Activated T-helper 17 cell treated with anti-CD3 and anti-CD28 coated beads, Interleukin-2, amount 50 U/mL, for 72 hours (primary cell): ENCODE data around the gene NEFH. TPM values are rescaled to one million over a fixed set of nuclear protein-coding genes. Genes with fewer than 3 reads are reported as not detected.

ENCODE experiments used
- ATAC-seq: fragments of 150-1000 bp; cut with Tn5 transposase; replicated peaks from 2 replicates; pipeline ENCODE4 v1.10.0; 2021; ENCODE audit warnings: mild to moderate bottlenecking, moderate library complexity
- H3K27ac Mint-ChIP-seq: one replicate; pipeline ENCODE4 v1.8.0; 2022; ENCODE audit warnings: mixed read lengths
- H3K27me3 Mint-ChIP-seq: one replicate; pipeline ENCODE4 v1.8.0; 2022; ENCODE audit warnings: mixed read lengths
- H3K36me3 Mint-ChIP-seq: one replicate; pipeline ENCODE4 v1.8.0; 2022; ENCODE audit warnings: low read depth, mild to moderate bottlenecking, mixed read lengths
- H3K4me1 Mint-ChIP-seq: one replicate; pipeline ENCODE4 v1.8.0; 2022; ENCODE audit warnings: mixed read lengths
- H3K4me3 Mint-ChIP-seq: one replicate; pipeline ENCODE4 v1.8.0; 2022; ENCODE audit warnings: mild to moderate bottlenecking, mixed read lengths
- H3K9me3 Mint-ChIP-seq: one replicate; pipeline ENCODE4 v1.8.0; 2022; ENCODE audit warnings: mixed read lengths
- total RNA-seq, 2 donors: library from RNA; stranded (reverse); gene quantifications; one replicate each; pipeline ENCODE4 v1.2.3, GENCODE V29; 2022

The NEFH gene
- total RNA-seq, 2 donors from 2014 or later: 1.3 to 2.9 TPM

- no peak overlapping the region for H3K4me3 Mint-ChIP-seq
- no peaks in the 10 kb centered on the region for H3K27me3 Mint-ChIP-seq
- no peak overlapping the region for H3K27ac Mint-ChIP-seq
- H3K36me3 Mint-ChIP-seq: no peaks in the 10 kb centered on the region
- no peaks in the 10 kb centered on the region for H3K4me1 Mint-ChIP-seq
- no peaks in the 10 kb centered on the region for H3K9me3 Mint-ChIP-seq
- ATAC-seq: no peak
Measured at GRCh38 chr22:29450222-29450621, 29.8 kb upstream of the NEFH start.

GRCh38 chr22:29451863-29452262 lies 28.2 kb upstream of the NEFH start:
- ATAC-seq: no peak
- no peak overlapping the region for H3K4me3 Mint-ChIP-seq

GRCh38 chr22:29454276-29454675 lies 25.7 kb upstream of the NEFH start:
- H3K27me3 Mint-ChIP-seq: no peaks in the 10 kb centered on the region
- H3K27ac Mint-ChIP-seq: no peak overlapping the region
- no peaks in the 10 kb centered on the region for H3K9me3 Mint-ChIP-seq
- H3K4me3 Mint-ChIP-seq: no peak overlapping the region
- ATAC-seq: no peak
- H3K36me3 Mint-ChIP-seq: no peaks in the 10 kb centered on the region
- H3K4me1 Mint-ChIP-seq: no peaks in the 10 kb centered on the region

More at GRCh38 chr22:29451863-29452262, 28.2 kb upstream of the NEFH start:
- Mint-ChIP-seq H3K36me3 (no peaks in the 10 kb centered on the region), H3K9me3 (no peaks in the 10 kb centered on the region), H3K27ac (no peak overlapping the region), H3K4me1 (no peaks in the 10 kb centered on the region), H3K27me3 (no peaks in the 10 kb centered on the region)

GRCh38 chr22:29456211-29456671 lies 23.8 kb upstream of the NEFH start:
- H3K4me1 Mint-ChIP-seq: no peaks in the 10 kb centered on the region
- H3K27ac Mint-ChIP-seq: no peak overlapping the region
- no peak overlapping the region for H3K4me3 Mint-ChIP-seq
- H3K36me3 Mint-ChIP-seq: no peaks in the 10 kb centered on the region
- H3K9me3 Mint-ChIP-seq: no peaks in the 10 kb centered on the region
- no peak for ATAC-seq
- H3K27me3 Mint-ChIP-seq: no peaks in the 10 kb centered on the region

- Mint-ChIP-seq H3K27ac (no peak overlapping the region), H3K36me3 (no peaks in the 10 kb centered on the region), H3K4me3 (no peak overlapping the region), H3K27me3 (no peaks in the 10 kb centered on the region), H3K4me1 (no peaks in the 10 kb centered on the region), H3K9me3 (no peaks in the 10 kb centered on the region)
- ATAC-seq: peak; percentile 32
Measured at GRCh38 chr22:29457730-29458129, 22.3 kb upstream of the NEFH start.

GRCh38 chr22:29458551-29458950 lies 21.5 kb upstream of the NEFH start:
- no peak for ATAC-seq
- Mint-ChIP-seq H3K27me3 (no peaks in the 10 kb centered on the region), H3K36me3 (no peaks in the 10 kb centered on the region), H3K4me3 (no peak overlapping the region), H3K27ac (no peak overlapping the region), H3K9me3 (no peaks in the 10 kb centered on the region), H3K4me1 (no peaks in the 10 kb centered on the region)

GRCh38 chr22:29459773-29460172 lies 20.2 kb upstream of the NEFH start:
- H3K4me3 Mint-ChIP-seq: no peak overlapping the region
- H3K36me3 Mint-ChIP-seq: no peaks in the 10 kb centered on the region
- no peaks in the 10 kb centered on the region for H3K9me3 Mint-ChIP-seq
- no peak overlapping the region for H3K27ac Mint-ChIP-seq
- H3K27me3 Mint-ChIP-seq: no peaks in the 10 kb centered on the region
- no peak for ATAC-seq
- no peaks in the 10 kb centered on the region for H3K4me1 Mint-ChIP-seq

GRCh38 chr22:29461263-29461662 lies 18.8 kb upstream of the NEFH start:
- H3K27me3 Mint-ChIP-seq: no peaks in the 10 kb centered on the region
- no peaks in the 10 kb centered on the region for H3K9me3 Mint-ChIP-seq
- H3K4me1 Mint-ChIP-seq: no peaks in the 10 kb centered on the region
- H3K36me3 Mint-ChIP-seq: no peaks in the 10 kb centered on the region
- ATAC-seq: no peak
- no peak overlapping the region for H3K27ac Mint-ChIP-seq
- no peak overlapping the region for H3K4me3 Mint-ChIP-seq

- Mint-ChIP-seq H3K27ac (no peak overlapping the region), H3K36me3 (no peaks in the 10 kb centered on the region), H3K4me3 (no peak overlapping the region), H3K27me3 (no peaks in the 10 kb centered on the region), H3K9me3 (no peaks in the 10 kb centered on the region), H3K4me1 (no peaks in the 10 kb centered on the region)
- ATAC-seq: no peak
Measured at GRCh38 chr22:29463629-29464028, 16.4 kb upstream of the NEFH start.

GRCh38 chr22:29464581-29464980 lies 15.4 kb upstream of the NEFH start:
- Mint-ChIP-seq H3K36me3 (no peaks in the 10 kb centered on the region), H3K27me3 (no peaks in the 10 kb centered on the region), H3K27ac (no peak overlapping the region), H3K9me3 (no peaks in the 10 kb centered on the region), H3K4me3 (no peak overlapping the region), H3K4me1 (no peaks in the 10 kb centered on the region)
- no peak for ATAC-seq

- H3K36me3 Mint-ChIP-seq: no peaks in the 10 kb centered on the region
- peak overlapping the region; percentile 21 for H3K27ac Mint-ChIP-seq
- peak overlapping the region; percentile 78 for H3K4me3 Mint-ChIP-seq
- no peaks in the 10 kb centered on the region for H3K27me3 Mint-ChIP-seq
- no peak for ATAC-seq
- no peaks in the 10 kb centered on the region for H3K4me1 Mint-ChIP-seq
- no peaks in the 10 kb centered on the region for H3K9me3 Mint-ChIP-seq
Measured at GRCh38 chr22:29469755-29470154, 10.3 kb upstream of the NEFH start.

GRCh38 chr22:29470159-29470855 lies 9.7 kb upstream of the NEFH start:
- ATAC-seq: peak; percentile 97
- Mint-ChIP-seq H3K4me3 (peak overlapping the region; percentile 78), H3K27ac (peak overlapping the region; percentile 21), H3K9me3 (no peaks in the 10 kb centered on the region), H3K27me3 (no peaks in the 10 kb centered on the region), H3K4me1 (no peaks in the 10 kb centered on the region), H3K36me3 (no peaks in the 10 kb centered on the region)

GRCh38 chr22:29473001-29473400 lies 7.0 kb upstream of the NEFH start:
- H3K9me3 Mint-ChIP-seq: no peaks in the 10 kb centered on the region
- no peak overlapping the region for H3K27ac Mint-ChIP-seq
- H3K4me3 Mint-ChIP-seq: no peak overlapping the region
- H3K4me1 Mint-ChIP-seq: no peaks in the 10 kb centered on the region
- ATAC-seq: no peak
- peaks cover 10% of the 10 kb centered on the region for H3K27me3 Mint-ChIP-seq
- H3K36me3 Mint-ChIP-seq: no peaks in the 10 kb centered on the region

GRCh38 chr22:29475550-29475949 lies 4.5 kb upstream of the NEFH start:
- Mint-ChIP-seq H3K27ac (no peak overlapping the region), H3K9me3 (no peaks in the 10 kb centered on the region), H3K4me1 (no peaks in the 10 kb centered on the region), H3K36me3 (no peaks in the 10 kb centered on the region), H3K4me3 (no peak overlapping the region), H3K27me3 (peaks cover 29% of the 10 kb centered on the region)
- no peak for ATAC-seq

- Mint-ChIP-seq H3K4me3 (no peak overlapping the region), H3K36me3 (no peaks in the 10 kb centered on the region), H3K27me3 (peaks cover 29% of the 10 kb centered on the region), H3K4me1 (no peaks in the 10 kb centered on the region), H3K27ac (no peak overlapping the region), H3K9me3 (no peaks in the 10 kb centered on the region)
- no peak for ATAC-seq
Measured at GRCh38 chr22:29476116-29476515, 3.9 kb upstream of the NEFH start.
